Measurements from ENCODE around the gene VIPR2. TPM values are rescaled to one million over a fixed set of nuclear protein-coding genes. Genes with fewer than 3 reads are reported as not detected.

The VIPR2 gene
- total and polyA plus RNA-seq, 2 of the 13 experiments (the other 11 are each of a cell fraction or from before 2014, with no cell fraction given) = not detected

DNA sequence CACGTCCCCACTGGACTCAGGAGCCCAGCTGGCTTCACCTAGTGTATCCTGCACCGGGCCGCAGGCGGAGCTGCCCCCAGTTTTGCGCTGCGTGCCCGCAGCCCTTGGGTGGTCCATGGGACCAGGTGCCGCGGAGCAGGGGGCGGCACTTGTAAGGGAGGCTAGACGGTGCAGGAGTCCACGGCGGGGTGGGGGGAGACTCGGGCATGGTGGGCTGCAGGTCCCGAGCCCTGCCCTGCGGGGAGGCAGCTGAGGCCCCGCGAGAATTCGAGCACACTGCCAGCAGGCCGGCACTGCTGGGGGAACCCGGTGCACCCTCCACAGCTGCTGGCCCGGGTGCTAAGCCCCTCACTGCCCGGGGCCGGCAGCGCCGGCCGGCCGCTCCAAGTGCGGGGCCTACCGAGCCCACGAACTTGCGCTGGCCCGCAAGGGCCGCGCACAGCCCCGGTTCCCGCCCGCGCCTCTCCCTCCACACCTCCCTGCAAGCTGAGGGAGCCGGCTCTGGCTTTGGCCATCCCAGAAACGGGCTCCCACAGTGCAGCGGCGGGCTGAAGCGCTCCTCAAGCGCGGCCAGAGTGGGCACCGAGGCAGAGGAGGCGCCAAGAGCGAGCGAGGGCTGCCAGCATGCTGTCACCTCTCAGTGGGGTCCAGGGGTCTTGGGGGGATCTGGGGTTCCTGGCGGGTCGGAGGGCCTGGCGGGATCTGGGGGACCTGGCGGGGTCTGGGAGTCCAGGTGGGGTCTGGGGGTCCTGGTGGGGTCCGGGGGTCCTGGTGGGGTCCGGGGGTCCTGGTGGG lies 81.4 kb downstream of the VIPR2 start:
- ATAC-seq (no peak), DNase-seq (ENCODE audit: low spot score) (no peak), FAIRE-seq (no peak)
- CTCF ChIA-PET (ENCODE audit: low intra/inter-chr PET ratio, low total read pairs) = no interaction called here
- H3K27ac ChIP-seq (ENCODE audit: extremely low read length, insufficient read depth, low read length) = no peak overlapping the region
- no peaks in the 10 kb centered on the region for H4K20me1 ChIP-seq (ENCODE audit: insufficient read depth, low read length)
- H3K79me2 ChIP-seq (ENCODE audit: insufficient read depth, low read length) = no peaks in the 10 kb centered on the region
- no peak overlapping the region for H2AFZ ChIP-seq (ENCODE audit: low read length)
- WGBS (ENCODE audit: low lambda C conversion rate) = 68% methylated on average over 35 of the region's 56 CpGs
- intact Hi-C loops (cut with micrococcal nuclease; ENCODE audit: unreplicated experiment) = no loop called here
- H3K9ac ChIP-seq (ENCODE audit: insufficient read depth, low read depth, low read length) = no peak overlapping the region
- TF ChIP-seq ZNF282 (IDR thresholded peaks at IDR 0.05; ENCODE audit: partially characterized antibody) (no peak), PLRG1 (conservative IDR thresholded peaks at IDR 0.05) (no peak), ONECUT2 (CRISPR knock-in tag; IDR thresholded peaks at IDR 0.05) (no peak)
- TF ChIP-seq, protein P1, sequence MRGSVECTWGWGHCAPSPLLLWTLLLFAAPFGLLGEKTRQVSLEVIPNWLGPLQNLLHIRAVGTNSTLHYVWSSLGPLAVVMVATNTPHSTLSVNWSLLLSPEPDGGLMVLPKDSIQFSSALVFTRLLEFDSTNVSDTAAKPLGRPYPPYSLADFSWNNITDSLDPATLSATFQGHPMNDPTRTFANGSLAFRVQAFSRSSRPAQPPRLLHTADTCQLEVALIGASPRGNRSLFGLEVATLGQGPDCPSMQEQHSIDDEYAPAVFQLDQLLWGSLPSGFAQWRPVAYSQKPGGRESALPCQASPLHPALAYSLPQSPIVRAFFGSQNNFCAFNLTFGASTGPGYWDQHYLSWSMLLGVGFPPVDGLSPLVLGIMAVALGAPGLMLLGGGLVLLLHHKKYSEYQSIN (CRISPR knock-in tag; IDR thresholded peaks at IDR 0.05; ENCODE audit: borderline replicate concordance) = no peak
- H3K9me3 ChIP-seq (ENCODE audit: low read length) = no peaks in the 10 kb centered on the region
- in situ Hi-C loops (cut with HindIII; ENCODE audit: extremely low pct_ligation_motif_present, low pct_unique_long_range_greater_than_20kb) = no loop called here
- POLR2A ChIA-PET = no interaction called here
- BruUV-seq (replicated peaks) = no TSS peak
- no peaks in the 10 kb centered on the region for H3K4me1 ChIP-seq (ENCODE audit: insufficient read depth, low read length)
- no peaks in the 10 kb centered on the region for H3K36me3 ChIP-seq (replicated peaks in 1 of 2; ENCODE audit: control insufficient read depth in 1 of 2, insufficient read depth in 2 of 2, low read length in 2 of 2)
- no peak overlapping the region for H3K4me3 ChIP-seq (replicated peaks in 1 of 3; ENCODE audit: insufficient read depth in 1 of 3, low read depth in 2 of 3, low read length in 3 of 3)
- no peak overlapping the region for H3K4me2 ChIP-seq (ENCODE audit: low read depth, low read length)
- peaks cover 3 to 35% of the 10 kb centered on the region in 2 experiments; a peak in 3 of 5 replicates for H3K27me3 ChIP-seq (ENCODE audit: control insufficient read depth in 1 of 2, insufficient read depth in 2 of 2, low read length in 2 of 2)

DNA sequence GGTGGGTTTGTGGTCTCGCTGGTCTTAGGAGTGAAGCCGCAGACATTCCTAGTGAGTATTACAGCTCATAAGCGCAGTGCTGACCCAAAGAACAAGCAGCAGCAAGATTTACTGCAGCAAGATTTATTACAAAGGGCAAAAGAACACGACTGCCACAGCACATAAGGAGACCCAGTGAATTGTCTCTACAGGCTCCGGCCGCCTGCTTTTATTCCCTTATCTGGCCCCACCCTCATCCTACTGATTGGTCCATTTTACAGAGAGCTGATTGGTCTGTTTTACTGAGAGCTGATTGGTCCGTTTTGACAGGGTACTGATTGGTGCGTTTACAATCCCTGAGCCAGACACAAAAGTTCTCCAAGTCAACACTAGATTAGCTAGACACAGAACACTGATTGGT lies 82.1 kb downstream of the VIPR2 start:
- ChIA-PET POLR2A (no interaction called here), CTCF (ENCODE audit: low intra/inter-chr PET ratio, low total read pairs) (no interaction called here)
- H3K9me3 ChIP-seq (ENCODE audit: low read length) = no peaks in the 10 kb centered on the region
- no peaks in the 10 kb centered on the region for H3K36me3 ChIP-seq (replicated peaks in 1 of 2; ENCODE audit: control insufficient read depth in 1 of 2, insufficient read depth in 2 of 2, low read length in 2 of 2)
- H3K27me3 ChIP-seq (ENCODE audit: control insufficient read depth in 1 of 2, insufficient read depth in 2 of 2, low read length in 2 of 2) = peaks cover 3 to 31% of the 10 kb centered on the region in 2 experiments; a peak in 3 of 5 replicates
- no peak overlapping the region for H3K4me3 ChIP-seq (replicated peaks in 1 of 3; ENCODE audit: insufficient read depth in 1 of 3, low read depth in 2 of 3, low read length in 3 of 3)
- no TSS peak for BruUV-seq (replicated peaks)
- DNase-seq (ENCODE audit: low spot score) (no peak), FAIRE-seq (no peak), ATAC-seq (no peak)
- H3K27ac ChIP-seq (ENCODE audit: extremely low read length, insufficient read depth, low read length) = no peak overlapping the region
- H3K4me1 ChIP-seq (ENCODE audit: insufficient read depth, low read length) = no peaks in the 10 kb centered on the region
- no peak overlapping the region for H3K9ac ChIP-seq (ENCODE audit: insufficient read depth, low read depth, low read length)
- H3K79me2 ChIP-seq (ENCODE audit: insufficient read depth, low read length) = no peaks in the 10 kb centered on the region
- TF ChIP-seq KLF16 (CRISPR knock-in tag; IDR thresholded peaks at IDR 0.05) = no peak
- TF ChIP-seq ATF3 (CRISPR knock-in tag; IDR thresholded peaks at IDR 0.05) = no peak
- no peak for TF ChIP-seq ZNF644 (CRISPR knock-in tag; IDR thresholded peaks at IDR 0.05; ENCODE audit: low read depth)
- TF ChIP-seq RELA (CRISPR knock-in tag; IDR thresholded peaks at IDR 0.05) = no peak
- TF ChIP-seq, protein P2, sequence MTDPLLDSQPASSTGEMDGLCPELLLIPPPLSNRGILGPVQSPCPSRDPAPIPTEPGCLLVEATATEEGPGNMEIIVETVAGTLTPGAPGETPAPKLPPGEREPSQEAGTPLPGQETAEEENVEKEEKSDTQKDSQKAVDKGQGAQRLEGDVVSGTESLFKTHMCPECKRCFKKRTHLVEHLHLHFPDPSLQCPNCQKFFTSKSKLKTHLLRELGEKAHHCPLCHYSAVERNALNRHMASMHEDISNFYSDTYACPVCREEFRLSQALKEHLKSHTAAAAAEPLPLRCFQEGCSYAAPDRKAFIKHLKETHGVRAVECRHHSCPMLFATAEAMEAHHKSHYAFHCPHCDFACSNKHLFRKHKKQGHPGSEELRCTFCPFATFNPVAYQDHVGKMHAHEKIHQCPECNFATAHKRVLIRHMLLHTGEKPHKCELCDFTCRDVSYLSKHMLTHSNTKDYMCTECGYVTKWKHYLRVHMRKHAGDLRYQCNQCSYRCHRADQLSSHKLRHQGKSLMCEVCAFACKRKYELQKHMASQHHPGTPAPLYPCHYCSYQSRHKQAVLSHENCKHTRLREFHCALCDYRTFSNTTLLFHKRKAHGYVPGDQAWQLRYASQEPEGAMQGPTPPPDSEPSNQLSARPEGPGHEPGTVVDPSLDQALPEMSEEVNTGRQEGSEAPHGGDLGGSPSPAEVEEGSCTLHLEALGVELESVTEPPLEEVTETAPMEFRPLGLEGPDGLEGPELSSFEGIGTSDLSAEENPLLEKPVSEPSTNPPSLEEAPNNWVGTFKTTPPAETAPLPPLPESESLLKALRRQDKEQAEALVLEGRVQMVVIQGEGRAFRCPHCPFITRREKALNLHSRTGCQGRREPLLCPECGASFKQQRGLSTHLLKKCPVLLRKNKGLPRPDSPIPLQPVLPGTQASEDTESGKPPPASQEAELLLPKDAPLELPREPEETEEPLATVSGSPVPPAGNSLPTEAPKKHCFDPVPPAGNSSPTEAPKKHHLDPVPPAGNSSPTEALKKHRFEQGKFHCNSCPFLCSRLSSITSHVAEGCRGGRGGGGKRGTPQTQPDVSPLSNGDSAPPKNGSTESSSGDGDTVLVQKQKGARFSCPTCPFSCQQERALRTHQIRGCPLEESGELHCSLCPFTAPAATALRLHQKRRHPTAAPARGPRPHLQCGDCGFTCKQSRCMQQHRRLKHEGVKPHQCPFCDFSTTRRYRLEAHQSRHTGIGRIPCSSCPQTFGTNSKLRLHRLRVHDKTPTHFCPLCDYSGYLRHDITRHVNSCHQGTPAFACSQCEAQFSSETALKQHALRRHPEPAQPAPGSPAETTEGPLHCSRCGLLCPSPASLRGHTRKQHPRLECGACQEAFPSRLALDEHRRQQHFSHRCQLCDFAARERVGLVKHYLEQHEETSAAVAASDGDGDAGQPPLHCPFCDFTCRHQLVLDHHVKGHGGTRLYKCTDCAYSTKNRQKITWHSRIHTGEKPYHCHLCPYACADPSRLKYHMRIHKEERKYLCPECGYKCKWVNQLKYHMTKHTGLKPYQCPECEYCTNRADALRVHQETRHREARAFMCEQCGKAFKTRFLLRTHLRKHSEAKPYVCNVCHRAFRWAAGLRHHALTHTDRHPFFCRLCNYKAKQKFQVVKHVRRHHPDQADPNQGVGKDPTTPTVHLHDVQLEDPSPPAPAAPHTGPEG (CRISPR knock-in tag; IDR thresholded peaks at IDR 0.05) = no peak
- TF ChIP-seq ZNF383 (CRISPR knock-in tag; IDR thresholded peaks at IDR 0.05; ENCODE audit: borderline replicate concordance) = no peak
- no peaks in the 10 kb centered on the region for H4K20me1 ChIP-seq (ENCODE audit: insufficient read depth, low read length)
- in situ Hi-C loops (cut with HindIII; ENCODE audit: extremely low pct_ligation_motif_present, low pct_unique_long_range_greater_than_20kb) = no loop called here
- H2AFZ ChIP-seq (ENCODE audit: low read length) = no peak overlapping the region
- no peak overlapping the region for H3K4me2 ChIP-seq (ENCODE audit: low read depth, low read length)
- 56% methylated on average over 8 of the region's 8 CpGs for WGBS (ENCODE audit: low lambda C conversion rate)
- intact Hi-C loops (cut with micrococcal nuclease; ENCODE audit: unreplicated experiment) = no loop called here
